ENCODE data around the gene NEMF. TPM values are rescaled to one million over a fixed set of nuclear protein-coding genes. Genes with fewer than 3 reads are reported as not detected.
"Not testable (repeated sequence)": the region's sequence is repeated elsewhere in the genome, so short reads cannot be mapped to it uniquely, and the experiment has no call there.

Gene NEMF
- total RNA-seq, 1 donor from 2014 or later: 61.5 TPM

DNA sequence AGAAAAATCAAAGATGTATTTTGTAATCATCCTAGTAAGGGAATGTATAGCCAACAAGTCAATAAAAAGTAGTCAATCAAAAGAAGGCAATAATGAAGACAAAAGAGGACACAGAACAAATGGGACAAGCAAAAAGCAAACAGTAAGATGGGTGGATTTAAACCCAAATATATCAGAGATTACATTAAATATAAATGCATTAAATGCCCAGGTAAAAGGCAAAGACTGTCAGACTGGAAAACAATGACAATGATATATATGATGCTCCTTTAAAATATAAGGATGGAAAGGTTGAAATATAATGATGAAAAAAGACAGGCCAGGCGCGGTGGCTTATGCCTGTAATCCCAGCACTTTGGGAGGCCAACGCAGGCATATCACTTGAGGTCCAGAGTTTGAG lies 35.7 kb downstream of the NEMF start:
- H3K27me3 ChIP-seq (ENCODE audit: insufficient read depth, low read length): no peaks in the 10 kb centered on the region
- FAIRE-seq: no peak
- no peak overlapping the region for H3K4me3 Mint-ChIP-seq (ENCODE audit: unreplicated experiment)
- H3K27ac ChIP-seq (ENCODE audit: low read depth, low read length): no peak overlapping the region
- no peak for DNase-seq (ENCODE audit: low read depth)
- H3K9me3 Mint-ChIP-seq (ENCODE audit: unreplicated experiment): no peaks in the 10 kb centered on the region
- H3K36me3 ChIP-seq (ENCODE audit: insufficient read depth, low read length): peaks cover 53% of the 10 kb centered on the region
- no peak overlapping the region for H3K27ac Mint-ChIP-seq (ENCODE audit: unreplicated experiment)
- no peak overlapping the region for H2AFZ ChIP-seq (ENCODE audit: low read depth, low read length)
- H3K79me2 ChIP-seq (ENCODE audit: insufficient read depth, low read length): no peaks in the 10 kb centered on the region
- no peak overlapping the region for H3K4me2 ChIP-seq (ENCODE audit: low read length)
- no peaks in the 10 kb centered on the region for H3K4me1 ChIP-seq (ENCODE audit: insufficient read depth, low read length)
- H3K9me3 ChIP-seq (ENCODE audit: insufficient read depth, low read depth, low read length): no peaks in the 10 kb centered on the region
- TF ChIP-seq, protein P1, sequence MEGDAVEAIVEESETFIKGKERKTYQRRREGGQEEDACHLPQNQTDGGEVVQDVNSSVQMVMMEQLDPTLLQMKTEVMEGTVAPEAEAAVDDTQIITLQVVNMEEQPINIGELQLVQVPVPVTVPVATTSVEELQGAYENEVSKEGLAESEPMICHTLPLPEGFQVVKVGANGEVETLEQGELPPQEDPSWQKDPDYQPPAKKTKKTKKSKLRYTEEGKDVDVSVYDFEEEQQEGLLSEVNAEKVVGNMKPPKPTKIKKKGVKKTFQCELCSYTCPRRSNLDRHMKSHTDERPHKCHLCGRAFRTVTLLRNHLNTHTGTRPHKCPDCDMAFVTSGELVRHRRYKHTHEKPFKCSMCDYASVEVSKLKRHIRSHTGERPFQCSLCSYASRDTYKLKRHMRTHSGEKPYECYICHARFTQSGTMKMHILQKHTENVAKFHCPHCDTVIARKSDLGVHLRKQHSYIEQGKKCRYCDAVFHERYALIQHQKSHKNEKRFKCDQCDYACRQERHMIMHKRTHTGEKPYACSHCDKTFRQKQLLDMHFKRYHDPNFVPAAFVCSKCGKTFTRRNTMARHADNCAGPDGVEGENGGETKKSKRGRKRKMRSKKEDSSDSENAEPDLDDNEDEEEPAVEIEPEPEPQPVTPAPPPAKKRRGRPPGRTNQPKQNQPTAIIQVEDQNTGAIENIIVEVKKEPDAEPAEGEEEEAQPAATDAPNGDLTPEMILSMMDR (IDR thresholded peaks at IDR 0.05; ENCODE audit: insufficient read depth, low read depth, low read length): no peak
- no peak for TF ChIP-seq EZH2 (IDR thresholded peaks at IDR 0.05; ENCODE audit: insufficient read depth, low read length)
- no peaks in the 10 kb centered on the region for H3K27me3 Mint-ChIP-seq (ENCODE audit: low read depth, unreplicated experiment)
- H4K20me1 ChIP-seq (ENCODE audit: insufficient read depth, low read length): no peaks in the 10 kb centered on the region
- no peak overlapping the region for H3K4me3 ChIP-seq (ENCODE audit: insufficient read depth, low read depth, low read length)
- no peak overlapping the region for H3K9ac ChIP-seq (ENCODE audit: low read length)
- H3K36me3 Mint-ChIP-seq (ENCODE audit: low read depth, unreplicated experiment): peaks cover 37% of the 10 kb centered on the region
- no peaks in the 10 kb centered on the region for H3K4me1 Mint-ChIP-seq (ENCODE audit: low read depth, unreplicated experiment)

DNA sequence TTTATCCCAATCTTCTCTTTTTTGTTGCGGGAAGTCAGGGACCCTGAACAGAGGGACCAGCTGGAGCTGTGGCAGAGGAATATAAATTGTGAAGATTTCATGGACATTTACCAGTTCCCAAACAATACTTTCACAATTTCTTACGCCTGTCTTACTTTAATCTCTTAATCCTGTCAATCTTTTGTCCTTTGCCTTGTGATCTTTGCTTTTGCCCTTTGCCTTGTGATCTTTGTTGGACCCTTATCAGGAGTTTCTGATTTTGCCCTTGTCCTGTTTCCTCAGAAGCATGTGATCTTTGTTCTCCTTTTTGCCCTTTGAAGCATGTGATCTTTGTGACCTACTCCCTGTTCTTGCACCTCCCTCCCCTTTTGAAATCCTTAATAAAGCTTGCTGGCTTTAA lies 36.5 kb downstream of the NEMF start:
- H3K4me2 ChIP-seq (ENCODE audit: low read length); H3K27ac Mint-ChIP-seq (ENCODE audit: unreplicated experiment); H3K27me3 Mint-ChIP-seq (ENCODE audit: low read depth, unreplicated experiment); H3K9me3 ChIP-seq (ENCODE audit: insufficient read depth, low read depth, low read length); DNase-seq (ENCODE audit: low read depth); H4K20me1 ChIP-seq (ENCODE audit: insufficient read depth, low read length); H3K79me2 ChIP-seq (ENCODE audit: insufficient read depth, low read length); H3K4me1 Mint-ChIP-seq (ENCODE audit: low read depth, unreplicated experiment); H3K9ac ChIP-seq (ENCODE audit: low read length); H2AFZ ChIP-seq (ENCODE audit: low read depth, low read length); H3K4me3 Mint-ChIP-seq (ENCODE audit: unreplicated experiment); H3K4me3 ChIP-seq (ENCODE audit: insufficient read depth, low read depth, low read length); FAIRE-seq; H3K27me3 ChIP-seq (ENCODE audit: insufficient read depth, low read length); H3K9me3 Mint-ChIP-seq (ENCODE audit: unreplicated experiment); H3K27ac ChIP-seq (ENCODE audit: low read depth, low read length); H3K4me1 ChIP-seq (ENCODE audit: insufficient read depth, low read length): not testable (repeated sequence)
- H3K36me3 Mint-ChIP-seq (ENCODE audit: low read depth, unreplicated experiment): peaks cover 37% of the 10 kb centered on the region
- H3K36me3 ChIP-seq (ENCODE audit: insufficient read depth, low read length): peaks cover 60% of the 10 kb centered on the region

DNA sequence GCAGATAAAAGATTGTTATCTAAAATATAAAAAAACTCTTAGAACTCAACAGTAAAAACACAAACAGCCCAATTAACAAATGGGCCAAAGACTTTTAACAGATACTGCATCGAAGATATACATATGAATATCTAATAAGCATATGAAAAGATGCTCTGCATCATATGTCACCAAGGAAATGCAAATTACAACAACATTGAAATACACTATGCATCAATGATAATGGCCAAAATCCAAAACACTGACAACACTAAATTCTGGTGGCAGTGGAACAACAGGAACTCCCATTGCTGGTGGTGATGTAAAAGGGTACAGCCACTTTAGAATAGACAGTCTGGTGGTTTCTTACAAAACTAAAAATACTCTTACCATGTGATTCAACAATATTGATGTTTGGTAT lies 43.8 kb downstream of the NEMF start:
- H3K27ac ChIP-seq (ENCODE audit: low read depth, low read length): no peak overlapping the region
- Mint-ChIP-seq H3K27ac (ENCODE audit: unreplicated experiment) (no peak overlapping the region), H3K27me3 (ENCODE audit: low read depth, unreplicated experiment) (no peaks in the 10 kb centered on the region), H3K4me3 (ENCODE audit: unreplicated experiment) (no peak overlapping the region), H3K9me3 (ENCODE audit: unreplicated experiment) (no peaks in the 10 kb centered on the region), H3K4me1 (ENCODE audit: low read depth, unreplicated experiment) (no peaks in the 10 kb centered on the region), H3K36me3 (ENCODE audit: low read depth, unreplicated experiment) (peaks cover 6% of the 10 kb centered on the region)
- H3K79me2 ChIP-seq (ENCODE audit: insufficient read depth, low read length): no peaks in the 10 kb centered on the region
- H3K4me1 ChIP-seq (ENCODE audit: insufficient read depth, low read length): no peaks in the 10 kb centered on the region
- H3K27me3 ChIP-seq (ENCODE audit: insufficient read depth, low read length): no peaks in the 10 kb centered on the region
- FAIRE-seq (no peak), DNase-seq (ENCODE audit: low read depth) (no peak)
- H4K20me1 ChIP-seq (ENCODE audit: insufficient read depth, low read length): peaks cover 4% of the 10 kb centered on the region
- no peaks in the 10 kb centered on the region for H3K9me3 ChIP-seq (ENCODE audit: insufficient read depth, low read depth, low read length)
- peaks cover 42% of the 10 kb centered on the region for H3K36me3 ChIP-seq (ENCODE audit: insufficient read depth, low read length)
- no peak overlapping the region for H3K4me3 ChIP-seq (ENCODE audit: insufficient read depth, low read depth, low read length)
- TF ChIP-seq, protein P1 (IDR thresholded peaks at IDR 0.05; ENCODE audit: insufficient read depth, low read depth, low read length): no peak
- TF ChIP-seq EZH2 (IDR thresholded peaks at IDR 0.05; ENCODE audit: insufficient read depth, low read length): no peak
- no peak overlapping the region for H3K9ac ChIP-seq (ENCODE audit: low read length)
- no peak overlapping the region for H3K4me2 ChIP-seq (ENCODE audit: low read length)
- H2AFZ ChIP-seq (ENCODE audit: low read depth, low read length): no peak overlapping the region
